ENCODE data around the gene SORBS2.

Gene SORBS2

DNA sequence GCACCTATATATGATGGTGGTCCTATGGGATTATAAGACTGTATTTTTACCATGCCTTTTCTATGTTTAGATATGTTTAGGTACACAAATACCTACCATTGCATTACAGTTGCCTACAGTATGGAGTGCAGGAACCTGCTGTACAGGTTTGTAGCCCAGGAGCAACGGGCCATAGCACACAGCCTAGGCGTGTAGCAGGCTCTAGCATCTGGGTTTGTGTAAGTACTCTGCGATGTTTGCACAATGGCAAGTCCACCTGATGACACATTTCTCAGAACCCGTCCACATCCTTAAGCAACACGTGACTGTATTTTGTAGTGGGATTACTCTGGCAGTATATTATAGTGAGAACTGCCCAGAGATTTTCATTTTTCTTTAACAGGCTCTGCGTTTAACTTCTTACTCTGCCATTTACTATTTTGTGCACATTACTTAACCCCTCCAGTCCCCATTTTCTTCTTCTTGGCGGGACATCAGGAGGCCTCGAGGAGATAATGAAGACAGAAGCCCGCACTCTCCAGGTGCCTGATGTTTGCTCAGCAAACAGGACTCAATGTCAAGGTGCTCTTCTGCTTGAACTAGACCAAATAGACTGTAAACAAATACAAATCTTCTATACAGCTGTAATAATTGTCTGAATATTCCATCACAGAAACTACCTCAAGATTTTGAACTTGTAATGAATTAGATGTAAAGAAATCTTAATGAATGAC, 174.7 kb downstream of the SORBS2 start:
- H3K36me3 ChIP-seq (ENCODE audit: insufficient read depth, low read length): no peaks in the 10 kb centered on the region
- H3K9me2 ChIP-seq (replicated peaks; ENCODE audit: low read depth, low read length): no peaks in the 10 kb centered on the region
- no peak overlapping the region for H3K4me3 ChIP-seq (ENCODE audit: low read length, poor library complexity, severe bottlenecking)
- TF ChIP-seq CTCF (conservative IDR thresholded peaks at IDR 0.05; ENCODE audit: low read length): no peak
- H4K20me1 ChIP-seq (ENCODE audit: insufficient read depth, low read length, poor library complexity, severe bottlenecking): no peaks in the 10 kb centered on the region
- H3K4me1 ChIP-seq (ENCODE audit: insufficient read depth, low read length, poor library complexity, severe bottlenecking): no peaks in the 10 kb centered on the region
- no peaks in the 10 kb centered on the region for H3F3A ChIP-seq (ENCODE audit: low read depth)
- no peaks in the 10 kb centered on the region for H3K27me3 ChIP-seq (ENCODE audit: insufficient read depth, low read length, poor library complexity, severe bottlenecking)
- H3K9ac ChIP-seq (ENCODE audit: low read depth, low read length, poor library complexity, severe bottlenecking): no peak overlapping the region
- no peak overlapping the region for H2AFZ ChIP-seq (ENCODE audit: low read length)
- 0 out of 2 replicates have a peak, but pooled peaks cover 4% of the 10 kb centered on the region for H3K9me3 ChIP-seq (ENCODE audit: insufficient read depth, low read depth, low read length)
- no peaks in the 10 kb centered on the region for H3K79me2 ChIP-seq (ENCODE audit: insufficient read depth, low read length)
- no peak overlapping the region for H3K4me2 ChIP-seq (ENCODE audit: low read depth, low read length, poor library complexity, severe bottlenecking)

- no peaks in the 10 kb centered on the region for H3F3A ChIP-seq (ENCODE audit: low read depth)
- no peaks in the 10 kb centered on the region for H3K4me1 ChIP-seq (ENCODE audit: insufficient read depth, low read length, poor library complexity, severe bottlenecking)
- H2AFZ ChIP-seq (ENCODE audit: low read length): no peak overlapping the region
- no peaks in the 10 kb centered on the region for H3K36me3 ChIP-seq (ENCODE audit: insufficient read depth, low read length)
- no peak overlapping the region for H3K9ac ChIP-seq (ENCODE audit: low read depth, low read length, poor library complexity, severe bottlenecking)
- no peaks in the 10 kb centered on the region for H3K9me2 ChIP-seq (replicated peaks; ENCODE audit: low read depth, low read length)
- no peak overlapping the region for H3K4me2 ChIP-seq (ENCODE audit: low read depth, low read length, poor library complexity, severe bottlenecking)
- no peaks in the 10 kb centered on the region for H4K20me1 ChIP-seq (ENCODE audit: insufficient read depth, low read length, poor library complexity, severe bottlenecking)
- H3K4me3 ChIP-seq (ENCODE audit: low read length, poor library complexity, severe bottlenecking): no peak overlapping the region
- H3K27me3 ChIP-seq (ENCODE audit: insufficient read depth, low read length, poor library complexity, severe bottlenecking): no peaks in the 10 kb centered on the region
- H3K9me3 ChIP-seq (ENCODE audit: insufficient read depth, low read depth, low read length): 0 out of 2 replicates have a peak, but pooled peaks cover 4% of the 10 kb centered on the region
- H3K79me2 ChIP-seq (ENCODE audit: insufficient read depth, low read length): no peaks in the 10 kb centered on the region
- TF ChIP-seq CTCF (conservative IDR thresholded peaks at IDR 0.05; ENCODE audit: low read length) (peak; percentile 61), EZH2phosphoT487 (IDR thresholded peaks at IDR 0.05; ENCODE audit: borderline replicate concordance) (no peak)
Measured at GRCh38 chr4:185634066-185634652, 177.8 kb downstream of the SORBS2 start.

DNA sequence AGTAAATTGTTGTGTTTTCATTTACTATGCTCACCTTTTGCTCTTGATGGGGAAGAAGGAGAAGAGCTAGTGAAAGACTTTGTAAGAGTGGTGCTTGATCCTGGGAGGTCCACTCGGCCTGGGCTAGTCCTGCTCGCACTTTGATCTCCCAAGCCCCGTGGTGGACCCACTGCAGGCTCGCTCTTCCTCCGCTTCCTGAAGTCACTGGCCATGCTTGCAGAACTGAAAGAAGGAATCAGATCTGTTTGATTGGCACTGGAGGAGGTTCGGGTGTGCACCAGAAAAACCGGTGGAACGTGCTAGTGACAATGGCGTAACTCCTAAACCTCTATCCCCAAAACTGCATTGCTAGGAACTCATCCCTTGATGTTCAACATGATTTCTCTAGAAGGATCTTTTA, 185.2 kb downstream of the SORBS2 start:
- H3F3A ChIP-seq (ENCODE audit: low read depth): no peaks in the 10 kb centered on the region
- H3K79me2 ChIP-seq (ENCODE audit: insufficient read depth, low read length): no peaks in the 10 kb centered on the region
- H2AFZ ChIP-seq (ENCODE audit: low read length): no peak overlapping the region
- no peak overlapping the region for H3K9ac ChIP-seq (ENCODE audit: low read depth, low read length, poor library complexity, severe bottlenecking)
- TF ChIP-seq EZH2phosphoT487 (IDR thresholded peaks at IDR 0.05; ENCODE audit: borderline replicate concordance) (no peak), CTCF (conservative IDR thresholded peaks at IDR 0.05; ENCODE audit: low read length) (no peak)
- no peaks in the 10 kb centered on the region for H3K9me2 ChIP-seq (replicated peaks; ENCODE audit: low read depth, low read length)
- no peak overlapping the region for H3K4me2 ChIP-seq (ENCODE audit: low read depth, low read length, poor library complexity, severe bottlenecking)
- no peaks in the 10 kb centered on the region for H3K4me1 ChIP-seq (ENCODE audit: insufficient read depth, low read length, poor library complexity, severe bottlenecking)
- H3K27me3 ChIP-seq (ENCODE audit: insufficient read depth, low read length, poor library complexity, severe bottlenecking): no peaks in the 10 kb centered on the region
- no peaks in the 10 kb centered on the region for H3K36me3 ChIP-seq (ENCODE audit: insufficient read depth, low read length)
- no peaks in the 10 kb centered on the region for H4K20me1 ChIP-seq (ENCODE audit: insufficient read depth, low read length, poor library complexity, severe bottlenecking)
- no peak overlapping the region for H3K4me3 ChIP-seq (ENCODE audit: low read length, poor library complexity, severe bottlenecking)
- no peaks in the 10 kb centered on the region for H3K9me3 ChIP-seq (ENCODE audit: insufficient read depth, low read depth, low read length)

Measured in Loucy (cell line).